HG03196 (cell line): ENCODE results near the gene CCDC142.

Source experiments
- ATAC-seq: cut with Tn5 transposase; IDR thresholded peaks from one replicate; pipeline ENCODE4 v1.9.1; 2021; ENCODE audit not compliant: unreplicated experiment

CCDC142 gene

DNA sequence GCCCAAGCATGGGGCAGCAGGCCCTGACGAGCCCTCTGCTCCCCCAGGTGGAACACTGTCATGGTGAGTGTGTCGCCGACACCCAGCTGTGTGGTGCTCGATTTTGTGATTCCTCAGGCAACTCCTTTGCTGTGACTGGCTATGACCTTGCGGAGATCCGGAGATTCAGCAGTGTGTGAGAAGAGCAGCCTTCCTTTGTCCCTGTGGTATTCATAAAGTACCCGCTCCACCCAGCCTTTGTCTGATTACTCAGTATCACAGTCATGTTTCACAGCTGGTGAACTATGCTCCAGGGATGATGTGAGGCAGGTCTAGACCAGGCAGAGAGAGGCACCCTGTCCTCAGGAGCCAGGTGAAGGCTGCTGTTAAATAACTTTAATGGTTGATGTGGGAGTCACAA lies 57.3 kb downstream of the CCDC142 start:
- no peak for ATAC-seq

DNA sequence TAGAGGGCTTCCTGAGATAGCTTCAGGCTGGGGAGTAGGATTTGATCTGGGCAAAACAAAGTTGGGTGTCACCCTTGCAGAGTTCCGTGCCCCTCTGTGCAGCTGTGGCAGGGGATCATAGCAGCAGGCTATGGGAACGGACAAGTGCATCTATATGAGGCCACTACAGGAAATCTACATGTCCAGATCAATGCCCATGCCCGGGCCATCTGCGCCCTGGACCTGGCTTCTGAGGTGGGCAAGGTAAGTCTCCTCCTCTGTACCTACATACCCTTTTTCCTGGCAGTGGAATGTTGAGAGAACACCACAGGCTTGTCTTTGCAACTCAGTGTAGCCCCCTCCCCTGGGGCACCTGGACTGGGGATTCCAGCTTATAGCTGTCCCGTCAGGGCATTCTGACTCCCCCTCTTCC lies 57.8 kb downstream of the CCDC142 start:
- no peak for ATAC-seq

DNA sequence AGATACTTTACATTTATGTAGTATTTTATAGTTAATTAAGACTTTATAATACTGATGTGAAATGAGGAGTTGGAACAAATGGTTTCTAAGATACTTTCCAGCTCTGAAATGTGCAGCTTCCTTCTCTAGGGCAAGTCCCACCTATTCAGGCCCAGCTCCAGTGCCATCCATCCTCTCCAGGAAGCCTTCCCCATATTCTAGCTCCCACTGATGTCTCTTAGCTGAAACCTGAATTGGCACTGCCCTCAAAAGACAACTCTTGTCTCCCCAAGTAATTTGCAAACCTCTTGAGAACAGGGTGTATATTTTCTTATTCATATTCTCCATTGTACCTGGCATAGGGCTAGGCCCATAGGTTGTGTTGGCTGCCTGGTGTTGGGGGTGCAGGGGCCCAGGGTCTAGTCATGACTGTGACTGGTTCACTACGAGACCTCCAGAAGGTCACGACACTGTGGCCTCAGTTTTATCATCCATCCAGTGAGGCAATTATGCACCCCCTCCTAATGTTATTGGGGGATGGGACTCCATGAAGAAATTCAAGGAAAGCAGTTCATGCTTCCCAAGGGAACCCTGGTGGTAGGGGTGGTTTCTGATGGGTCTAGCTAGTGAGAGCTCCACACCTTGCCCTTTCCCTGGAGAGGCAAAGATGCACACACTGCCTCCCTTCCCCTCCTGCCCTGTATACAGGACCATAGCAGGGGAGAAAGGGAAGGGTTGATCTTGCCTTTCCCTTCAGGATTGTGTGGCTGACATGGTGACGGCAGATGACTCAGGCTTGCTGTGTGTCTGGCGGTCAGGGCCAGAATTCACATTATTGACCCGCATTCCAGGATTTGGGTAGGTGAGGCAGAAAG lies 58.4 kb downstream of the CCDC142 start:
- no peak for ATAC-seq
